ENCODE data around the gene MMS19. TPM values are rescaled to one million over a fixed set of nuclear protein-coding genes. Genes with fewer than 3 reads are reported as not detected.

MMS19 gene
- total and polyA plus RNA-seq, 12 donors = 34.7 to 64.9 (median 43.9) TPM

- no peaks in the 10 kb centered on the region for H3K36me3 ChIP-seq
- DNase-seq = no peak
- no peak for TF ChIP-seq CTCF (IDR thresholded peaks at IDR 0.05)
- intact Hi-C loops (cut with DNase I) = no loop called here
- no peak overlapping the region for H3K4me3 ChIP-seq
- H3K27me3 ChIP-seq = no peaks in the 10 kb centered on the region
- WGBS, 2 donors = 78 to 84% methylated on average over 4 of the region's 4 CpGs
- no peak overlapping the region for H3K27ac ChIP-seq
- H3K9me3 ChIP-seq = no peaks in the 10 kb centered on the region
- no peak for ATAC-seq
- peaks cover 6 to 48% (median 29%) of the 10 kb centered on the region in 9 donors for H3K4me1 ChIP-seq
These were observed 12.5 kb upstream of the MMS19 start for GRCh38 chr10:97510686-97511085.

GRCh38 chr10:97509120-97509680, 11.0 kb upstream of the MMS19 start:
- Histone ChIP-seq H3K36me3 (no peaks in the 10 kb centered on the region), H3K27me3 (no peaks in the 10 kb centered on the region), H3K4me3 (no peak overlapping the region), H3K27ac (no peak overlapping the region), H3K9me3 (no peaks in the 10 kb centered on the region), H3K4me1 (peaks cover 4 to 45% (median 25%) of the 10 kb centered on the region in 9 donors)
- DNase-seq (no peak), ATAC-seq (no peak)
- no peak for TF ChIP-seq CTCF (IDR thresholded peaks at IDR 0.05)
- WGBS, 2 donors = 96 to 97% methylated on average over 8 of the region's 8 CpGs
- intact Hi-C loops (cut with DNase I) = no loop called here

- ATAC-seq (no peak), DNase-seq (no peak)
- 25 to 35% methylated on average over 1 of the region's 1 CpG for WGBS, 2 donors
- no peak overlapping the region for H3K4me3 ChIP-seq
- H3K27ac ChIP-seq = no peak overlapping the region
- H3K27me3 ChIP-seq = no peaks in the 10 kb centered on the region
- H3K9me3 ChIP-seq = no peaks in the 10 kb centered on the region
- H3K36me3 ChIP-seq = no peaks in the 10 kb centered on the region
- no peak for TF ChIP-seq CTCF (IDR thresholded peaks at IDR 0.05)
- peaks cover 1 to 47% (median 27%) of the 10 kb centered on the region in 9 donors for H3K4me1 ChIP-seq
- intact Hi-C loops (cut with DNase I) = no loop called here
These were observed 10.1 kb upstream of the MMS19 start for GRCh38 chr10:97508342-97508741.

GRCh38 chr10:97506199-97506991, 8.2 kb upstream of the MMS19 start:
- intact Hi-C loops (cut with DNase I) = no loop called here
- DNase-seq = no peak
- Histone ChIP-seq H3K27me3 (no peaks in the 10 kb centered on the region), H3K36me3 (no peaks in the 10 kb centered on the region), H3K4me1 (peaks cover 3 to 50% (median 28%) of the 10 kb centered on the region in 9 donors), H3K9me3 (no peaks in the 10 kb centered on the region), H3K4me3 (no peak overlapping the region), H3K27ac (no peak overlapping the region)
- no peak for ATAC-seq
- WGBS, 2 donors = 90 to 91% methylated on average over 3 of the region's 3 CpGs
- TF ChIP-seq CTCF (IDR thresholded peaks at IDR 0.05) = no peak

All from heart right ventricle (tissue), 16 donors.